Activated CD4-positive, alpha-beta T cell treated with anti-CD3 and anti-CD28 coated beads for 36 hours (primary cell): Measurements from ENCODE around the gene SESN2. TPM values are rescaled to one million over a fixed set of nuclear protein-coding genes. Genes with fewer than 3 reads are reported as not detected.
A peak's percentile ranks its signal among the peaks of the same experiment; 100 is the strongest.

Experiments
- ATAC-seq: fragments of 200-7000 bp; cut with Tn5 transposase; one replicate; pipeline ENCODE4 v1.10.0; 2021; ENCODE audit warnings: mild to moderate bottlenecking, moderate library complexity
- CTCF ChIA-PET: fragments of 350-600 bp; sonication (Branson Sonifier 250); formaldehyde crosslinking; loops from one replicate; lab custom pipeline; 2021; ENCODE audit warnings: antibody characterized with exemption; lab: Charles Lee
- POLR2A ChIA-PET: fragments of 350-600 bp; sonication (Branson Sonifier 250); formaldehyde crosslinking; loops from one replicate; lab custom pipeline; 2021; ENCODE audit warnings: antibody characterized with exemption, inconsistent platforms; lab: Charles Lee
- DNase-seq: peaks from one replicate; pipeline ENCODE4 v3.0.0-alpha.2; 2020
- H3K27ac Mint-ChIP-seq: one replicate; pipeline ENCODE4 v1.8.0; 2021; ENCODE audit warnings: mixed read lengths
- H3K27me3 Mint-ChIP-seq: one replicate; pipeline ENCODE4 v1.8.0; 2021; ENCODE audit warnings: mixed read lengths
- H3K36me3 Mint-ChIP-seq: one replicate; pipeline ENCODE4 v1.8.0; 2021; ENCODE audit warnings: low read depth, mixed read lengths
- H3K4me1 Mint-ChIP-seq: one replicate; pipeline ENCODE4 v1.8.0; 2021; ENCODE audit warnings: mixed read lengths
- H3K4me3 Mint-ChIP-seq: one replicate; pipeline ENCODE4 v1.8.0; 2021; ENCODE audit warnings: mild to moderate bottlenecking, moderate library complexity, mixed read lengths
- H3K9me3 Mint-ChIP-seq: one replicate; pipeline ENCODE4 v1.8.0; 2021; ENCODE audit warnings: low read depth, mixed read lengths
- intact Hi-C, 2 experiments: fragments of 100-400 bp; cut with DNase I in 1 of 2; cut with micrococcal nuclease in 1 of 2; formaldehyde crosslinking; loops; one replicate each; pipeline versions ENCODE4 v1.14.2 to v1.15.1; 2022 to 2024; cut with DNase I, micrococcal nuclease
- total RNA-seq, 2 experiments: library from RNA; stranded (reverse); gene quantifications; one replicate each; pipeline ENCODE4 v1.2.3, GENCODE V29; 2021

Gene SESN2
- total RNA-seq, 2 experiments from 2014 or later, result 32.9 to 33.3 TPM

DNA sequence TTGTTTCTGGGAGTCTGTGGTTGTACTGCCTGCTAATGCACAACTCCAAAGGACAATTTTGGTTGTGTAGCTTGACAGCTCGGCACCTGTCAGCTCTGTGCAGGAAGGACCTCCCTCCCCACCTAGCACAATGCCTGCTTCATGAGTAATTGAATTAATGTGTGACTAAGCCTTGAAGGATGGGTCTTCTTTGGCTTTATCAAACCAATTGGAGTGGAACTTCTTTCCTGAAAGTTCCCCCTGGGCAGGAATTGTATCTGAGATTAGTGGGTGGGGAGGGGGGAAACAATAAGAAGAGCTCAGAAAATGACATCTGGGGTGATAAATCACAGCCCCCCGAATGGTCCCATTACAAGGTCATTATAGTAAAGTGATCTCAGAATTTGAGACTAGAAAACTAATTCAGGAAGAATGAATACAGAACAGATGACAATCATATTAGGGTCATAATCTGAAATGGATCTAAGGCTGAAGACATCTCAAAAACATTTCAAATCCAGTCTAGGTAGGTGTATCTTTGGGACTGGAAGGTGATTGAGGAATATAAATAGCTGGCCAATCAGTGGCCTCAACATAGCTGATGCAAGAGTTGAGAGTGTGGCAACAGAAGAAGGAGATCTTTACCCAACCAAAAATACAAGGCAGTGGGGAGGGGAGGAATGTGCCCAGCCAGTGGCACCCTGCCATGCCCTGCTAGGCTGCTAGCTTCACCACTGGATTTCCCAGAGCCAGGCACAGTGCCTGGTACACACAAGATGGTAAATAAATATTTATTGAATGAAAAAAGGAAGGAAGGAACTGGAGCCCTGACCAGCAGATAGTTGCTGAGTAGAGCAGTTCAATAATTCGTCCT, 10.1 kb upstream of the SESN2 start:
- H3K4me1 Mint-ChIP-seq, result peaks cover 47% of the 10 kb centered on the region
- CTCF ChIA-PET, result interaction anchor here (0.6 to 3.1 kb wide), 40 partner anchors 10 to 357 kb away, joined by 3 to 77 read pairs (median 4); partner anchors contain the start of genes ATP5IF1, EYA3, MED18 and SESN2
- ATAC-seq, result peak; percentile 36

DNA sequence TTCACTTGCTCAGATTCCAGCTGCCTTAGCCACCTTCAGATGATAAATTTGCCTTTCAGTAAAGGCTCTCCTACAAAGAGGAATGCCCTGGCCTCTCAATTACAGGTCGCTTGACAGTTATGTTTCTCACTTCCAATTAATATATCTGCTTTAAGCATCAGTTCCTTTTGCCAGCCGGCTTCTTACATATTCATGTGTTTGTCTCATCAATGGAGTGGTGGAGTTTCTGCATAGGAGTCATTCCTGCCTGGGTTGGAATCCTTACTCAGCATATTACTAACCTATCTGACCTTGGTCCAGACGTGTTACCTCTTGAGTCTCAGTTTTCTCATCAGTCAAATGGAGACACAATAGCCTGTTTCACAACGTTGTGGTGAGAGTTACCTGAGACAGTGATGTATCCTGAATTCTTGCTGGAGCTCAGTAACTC, 9.4 kb upstream of the SESN2 start:
- CTCF ChIA-PET, result interaction anchor here (1.2 to 3.1 kb wide), 9 partner anchors 9 to 161 kb away, joined by 3 to 77 read pairs (median 7); partner anchors contain the start of genes EYA3 and SESN2
- POLR2A ChIA-PET, result interaction anchor here (0.6 to 3.1 kb wide), 6 partner anchors 8 to 159 kb away, joined by 5 to 23 read pairs (median 9); partner anchors contain the start of genes ATP5IF1, MED18 and SESN2
- Mint-ChIP-seq H3K4me3 (no peak overlapping the region), H3K36me3 (no peaks in the 10 kb centered on the region), H3K27ac (peak overlapping the region; percentile 83), H3K9me3 (no peaks in the 10 kb centered on the region), H3K4me1 (peaks cover 41% of the 10 kb centered on the region), H3K27me3 (no peaks in the 10 kb centered on the region)
- no peak for ATAC-seq
- intact Hi-C loops, result loop anchor here (1.0 to 5.0 kb wide), 7 partner anchors 302 to 1018 kb away; partner anchors contain the start of genes RNU11 (in 2 of the 2), SRSF4 (in 1 of the 2), TRNAU1AP (in 1 of the 2) and WDTC1 (in 1 of the 2)
- DNase-seq, result no peak

More for the DNA sequence above, 10.1 kb upstream of the SESN2 start:
- intact Hi-C loops, result loop anchor here (1.0 to 5.0 kb wide), 7 partner anchors 303 to 1017 kb away; partner anchors contain the start of genes RNU11 (in 2 of the 2), SRSF4 (in 1 of the 2), TRNAU1AP (in 1 of the 2) and WDTC1 (in 1 of the 2)
- Mint-ChIP-seq H3K27ac (peak overlapping the region; percentile 83), H3K9me3 (no peaks in the 10 kb centered on the region), H3K36me3 (no peaks in the 10 kb centered on the region), H3K4me3 (peak overlapping the region; percentile 82), H3K27me3 (no peaks in the 10 kb centered on the region)
- POLR2A ChIA-PET, result interaction anchor here (0.6 to 3.1 kb wide), 9 partner anchors 9 to 257 kb away, joined by 3 to 23 read pairs (median 6); partner anchors contain the start of genes ATP5IF1, MED18, RCC1 and SESN2
- peak; percentile 67 for DNase-seq

DNA sequence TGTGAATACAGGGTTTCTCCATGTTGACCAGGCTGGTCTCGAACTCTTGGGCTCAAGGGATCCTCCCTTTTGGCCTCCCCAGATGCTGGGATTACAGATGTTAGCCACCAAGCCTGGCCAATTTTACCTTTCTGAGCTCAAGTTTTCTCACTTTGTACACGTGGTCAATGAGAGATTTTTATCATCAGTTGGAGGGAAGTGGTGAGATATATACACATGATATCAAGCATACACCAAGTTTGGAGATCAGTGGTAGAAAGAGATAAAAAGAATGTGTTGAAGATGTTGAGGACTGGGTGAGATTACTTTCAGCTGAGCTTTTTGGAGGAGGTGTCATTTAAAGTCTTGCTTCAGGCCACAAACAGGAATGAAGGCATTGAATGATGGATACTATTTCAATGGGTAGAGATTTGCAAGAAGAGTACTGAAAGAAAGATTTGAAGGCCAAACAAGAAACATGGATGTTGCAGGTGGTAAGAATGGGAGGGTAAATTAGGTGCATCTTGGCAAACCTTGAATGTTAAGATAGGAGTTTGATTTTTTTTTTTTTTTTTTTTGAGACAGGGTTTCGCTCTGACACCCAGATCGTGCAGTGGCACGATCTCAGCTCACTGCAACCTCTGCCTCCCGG, 3.0 kb upstream of the SESN2 start:
- ChIA-PET POLR2A (interaction anchor here (0.7 to 1.5 kb wide), 3 partner anchors 20 to 392 kb away, joined by 3 to 5 read pairs (median 4); partner anchors contain the start of genes ATP5IF1 and RNU11), CTCF (interaction anchor here (0.6 to 6.9 kb wide), 5 partner anchors 8 to 343 kb away, joined by 3 to 77 read pairs (median 3); partner anchors contain the start of gene MED18)
- Mint-ChIP-seq H3K36me3 (peaks cover 6% of the 10 kb centered on the region), H3K27me3 (no peaks in the 10 kb centered on the region), H3K4me1 (peaks cover 36% of the 10 kb centered on the region), H3K4me3 (no peak overlapping the region), H3K9me3 (no peaks in the 10 kb centered on the region), H3K27ac (peak overlapping the region; percentile 71)
- intact Hi-C loops, result no loop called here
- DNase-seq (no peak), ATAC-seq (no peak)

DNA sequence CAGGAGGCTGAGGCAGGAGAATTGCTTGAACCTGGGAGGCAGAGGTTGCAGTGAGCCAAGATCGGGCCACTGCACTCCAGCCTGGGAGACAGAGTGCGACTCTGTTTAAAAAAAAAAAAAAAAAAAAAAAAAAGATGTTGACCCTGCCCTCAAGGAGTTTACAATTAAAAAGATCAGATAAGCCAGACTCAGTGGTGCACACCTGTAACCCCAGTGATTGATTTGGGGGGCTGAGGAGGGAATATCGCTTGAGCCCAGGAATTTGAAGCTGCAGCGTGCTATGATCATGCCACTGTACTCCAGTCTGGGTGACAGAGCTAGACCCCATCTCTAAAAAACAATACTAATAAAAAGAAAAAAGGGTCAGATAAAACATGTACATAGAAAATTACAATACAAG, 1.6 kb upstream of the SESN2 start:
- CTCF ChIA-PET, result interaction anchor here (0.8 to 6.9 kb wide), 4 partner anchors 9 to 70 kb away, joined by 4 to 77 read pairs (median 4); no protein-coding TSS in a partner anchor
- peak overlapping the region; percentile 99 for H3K27ac Mint-ChIP-seq
- intact Hi-C loops, result loop anchor here in 1 of 2 experiments (2.0 kb wide), 1 partner anchor 71 kb away; the partner anchor contains the start of gene MED18
- peaks cover 38% of the 10 kb centered on the region for H3K4me1 Mint-ChIP-seq
- H3K4me3 Mint-ChIP-seq, result no peak overlapping the region
- POLR2A ChIA-PET, result interaction anchor here (0.9 to 1.6 kb wide), 4 partner anchors 9 to 253 kb away, joined by 3 to 9 read pairs (median 4); partner anchors contain the start of genes ATP5IF1 and MED18
- ATAC-seq (no peak), DNase-seq (no peak)
- H3K9me3 Mint-ChIP-seq, result no peaks in the 10 kb centered on the region
- no peaks in the 10 kb centered on the region for H3K27me3 Mint-ChIP-seq
- H3K36me3 Mint-ChIP-seq, result peaks cover 8% of the 10 kb centered on the region

DNA sequence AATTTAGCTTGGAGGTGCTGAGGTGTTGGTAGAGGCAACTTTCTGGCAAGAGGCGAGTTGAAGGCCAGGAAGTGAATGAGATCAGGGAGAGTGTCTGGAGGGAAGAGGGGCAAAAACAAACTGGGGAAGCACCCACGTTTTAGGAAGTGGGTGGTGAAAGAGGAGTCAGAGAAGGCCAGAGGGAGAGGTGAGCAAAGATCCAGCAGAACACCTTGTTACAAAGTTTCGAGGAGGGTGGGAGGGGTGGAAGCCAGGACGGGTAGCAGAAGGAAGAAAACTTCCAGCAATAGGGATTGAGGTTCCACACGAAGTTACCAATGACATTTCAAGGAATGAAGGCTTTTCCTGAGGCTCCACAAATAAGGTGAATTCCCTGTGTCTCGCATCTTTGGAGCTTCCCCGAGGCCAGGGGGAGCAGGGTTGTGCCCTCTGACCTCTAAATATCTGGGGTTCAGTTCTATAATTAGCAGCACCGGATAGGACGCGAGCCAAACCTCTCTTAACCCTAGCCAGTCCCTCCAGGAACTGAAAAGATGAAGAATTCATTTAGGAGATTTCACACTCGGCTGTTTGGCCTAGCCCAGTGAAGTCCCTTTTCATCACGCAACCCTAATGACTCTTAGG, 578 bp upstream of the SESN2 start:
- Mint-ChIP-seq H3K27me3 (no peaks in the 10 kb centered on the region), H3K9me3 (no peaks in the 10 kb centered on the region), H3K4me1 (peaks cover 42% of the 10 kb centered on the region), H3K27ac (peak overlapping the region; percentile 99), H3K36me3 (peaks cover 10% of the 10 kb centered on the region), H3K4me3 (peak overlapping the region; percentile 81)
- ChIA-PET CTCF (interaction anchor here (0.6 to 6.9 kb wide), 7 partner anchors 10 to 320 kb away, joined by 3 to 77 read pairs (median 4); no protein-coding TSS in a partner anchor), POLR2A (interaction anchor here (0.6 to 3.1 kb wide), 7 partner anchors 10 to 588 kb away, joined by 3 to 23 read pairs (median 4); partner anchors contain the start of genes ATP5IF1, MED18 and PHACTR4)
- intact Hi-C loops, result loop anchor here (1.0 to 2.0 kb wide), 14 partner anchors 10 to 410 kb away; partner anchors contain the start of genes ATP5IF1 (in 1 of the 2), EYA3 (in 1 of the 2), GMEB1 (in 1 of the 2) and MED18 (in 1 of the 2)
- DNase-seq, result peak; percentile 42
- ATAC-seq, result peak; percentile 13

DNA sequence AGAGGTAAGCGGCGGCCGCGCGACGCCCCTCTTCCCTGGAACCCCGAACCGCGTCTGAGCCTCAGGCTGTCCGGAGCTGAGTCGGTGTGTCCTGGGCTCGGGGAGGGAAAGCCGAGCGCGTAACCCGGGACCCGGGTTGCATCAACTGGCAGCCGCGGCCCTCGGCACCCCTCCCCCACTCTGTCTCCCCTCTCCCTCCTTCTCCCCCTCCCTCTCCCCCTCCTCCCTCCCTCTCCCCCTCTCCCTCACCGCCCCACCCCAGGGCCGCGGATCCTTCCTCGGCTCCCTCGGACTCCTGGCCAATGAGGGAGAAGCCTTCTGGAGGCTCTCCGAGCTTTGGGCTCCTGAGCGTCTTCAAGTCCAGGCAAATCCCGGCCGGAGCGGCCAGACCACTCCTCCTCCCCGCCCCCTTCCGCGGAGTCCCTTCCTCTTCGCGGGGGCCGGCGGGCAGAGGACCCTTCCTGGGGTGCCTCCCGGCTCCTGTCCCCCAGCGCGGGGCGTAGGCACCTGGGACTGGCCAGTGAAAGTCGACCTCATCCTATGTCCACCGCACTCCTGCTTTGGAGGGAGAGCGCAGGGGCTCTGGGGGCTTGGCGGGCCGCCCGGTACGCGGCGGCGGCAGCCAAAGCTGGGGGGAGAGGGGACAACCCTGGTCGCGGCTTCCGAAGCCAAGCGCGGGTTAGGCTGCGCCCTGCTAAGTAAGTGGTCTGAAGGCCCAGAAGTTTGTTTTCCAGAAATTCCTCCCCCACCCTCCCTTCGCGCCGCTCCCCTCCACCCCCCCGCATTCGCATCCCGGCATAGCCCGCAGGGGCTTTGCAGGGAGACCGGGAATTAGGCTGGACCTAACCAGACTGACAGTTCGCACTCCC, 850 bp downstream of the SESN2 start:
- Mint-ChIP-seq H3K27me3 (no peaks in the 10 kb centered on the region), H3K27ac (peak overlapping the region; percentile 67), H3K36me3 (peaks cover 10% of the 10 kb centered on the region), H3K4me1 (peaks cover 41% of the 10 kb centered on the region), H3K4me3 (peak overlapping the region; percentile 81), H3K9me3 (no peaks in the 10 kb centered on the region)
- DNase-seq (peak; percentile 66), ATAC-seq (no peak)
- CTCF ChIA-PET, result interaction anchor here (0.5 to 6.9 kb wide), 4 partner anchors 12 to 193 kb away, joined by 3 to 77 read pairs (median 4); no protein-coding TSS in a partner anchor
- POLR2A ChIA-PET, result interaction anchor here (0.6 to 3.1 kb wide), 7 partner anchors 11 to 322 kb away, joined by 3 to 23 read pairs (median 3); partner anchors contain the start of genes MED18 and PHACTR4
- intact Hi-C loops, result loop anchor here (1.0 to 2.0 kb wide), 14 partner anchors 12 to 408 kb away; partner anchors contain the start of genes ATP5IF1 (in 1 of the 2), EYA3 (in 1 of the 2), GMEB1 (in 1 of the 2) and MED18 (in 1 of the 2)

DNA sequence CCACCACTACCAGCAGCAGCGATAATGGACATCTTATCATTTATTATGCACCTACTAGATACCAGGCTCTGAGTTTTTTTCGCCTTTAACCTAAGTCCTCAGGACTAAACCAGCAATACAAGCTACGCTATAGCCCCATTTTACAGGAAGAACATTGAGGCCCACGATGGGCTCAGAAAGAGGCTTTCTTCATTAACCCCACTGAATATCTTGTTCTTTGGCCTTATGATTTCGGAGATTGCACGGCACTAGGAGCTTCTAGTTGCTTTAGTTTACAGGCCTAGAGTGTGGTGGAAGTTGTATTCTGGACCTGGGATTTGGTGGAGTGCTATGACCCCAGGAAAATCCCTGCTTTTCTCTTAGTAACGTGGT, 1.5 kb downstream of the SESN2 start:
- peaks cover 39% of the 10 kb centered on the region for H3K4me1 Mint-ChIP-seq
- peak overlapping the region; percentile 67 for H3K27ac Mint-ChIP-seq
- DNase-seq (no peak), ATAC-seq (no peak)
- H3K36me3 Mint-ChIP-seq, result peaks cover 10% of the 10 kb centered on the region
- POLR2A ChIA-PET, result interaction anchor here (0.5 to 3.1 kb wide), 5 partner anchors 10 to 389 kb away, joined by 3 to 23 read pairs (median 5); partner anchors contain the start of gene MED18
- intact Hi-C loops, result no loop called here
- no peaks in the 10 kb centered on the region for H3K27me3 Mint-ChIP-seq
- CTCF ChIA-PET, result interaction anchor here (0.5 to 6.9 kb wide), 3 partner anchors 12 to 175 kb away, joined by 3 to 77 read pairs (median 3); no protein-coding TSS in a partner anchor
- peak overlapping the region; percentile 81 for H3K4me3 Mint-ChIP-seq
- no peaks in the 10 kb centered on the region for H3K9me3 Mint-ChIP-seq

DNA sequence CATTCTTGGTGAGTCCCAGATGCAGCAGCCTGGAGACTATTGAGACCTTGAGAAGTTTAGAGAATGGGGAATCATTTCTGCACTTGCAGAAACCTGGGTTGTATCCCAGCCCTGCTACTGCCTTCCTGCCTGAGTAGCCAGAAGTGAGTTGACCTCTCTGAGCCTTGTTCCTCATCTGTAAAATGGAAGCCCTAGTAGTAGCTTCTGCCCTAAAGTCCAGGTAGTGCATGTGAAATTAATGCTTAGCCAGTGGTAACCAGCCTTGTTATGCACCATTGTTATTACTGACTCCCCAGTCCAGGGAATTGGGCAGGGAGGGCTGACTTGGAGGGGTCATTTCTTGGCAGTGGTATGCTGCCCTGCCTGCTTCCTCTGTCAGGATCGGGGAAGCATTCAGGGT, 5.6 kb downstream of the SESN2 start:
- Mint-ChIP-seq H3K9me3 (no peaks in the 10 kb centered on the region), H3K27me3 (no peaks in the 10 kb centered on the region), H3K4me3 (no peak overlapping the region), H3K36me3 (peaks cover 10% of the 10 kb centered on the region), H3K4me1 (peaks cover 14% of the 10 kb centered on the region), H3K27ac (no peak overlapping the region)
- CTCF ChIA-PET, result interaction anchor here (0.7 to 4.4 kb wide), 3 partner anchors 13 to 33 kb away, joined by 3 to 21 read pairs (median 3); no protein-coding TSS in a partner anchor
- DNase-seq (no peak), ATAC-seq (no peak)
- intact Hi-C loops, result no loop called here
- POLR2A ChIA-PET, result interaction anchor here (0.7 kb wide), 1 partner anchor 75 kb away, joined by 7 read pairs; no protein-coding TSS in a partner anchor

DNA sequence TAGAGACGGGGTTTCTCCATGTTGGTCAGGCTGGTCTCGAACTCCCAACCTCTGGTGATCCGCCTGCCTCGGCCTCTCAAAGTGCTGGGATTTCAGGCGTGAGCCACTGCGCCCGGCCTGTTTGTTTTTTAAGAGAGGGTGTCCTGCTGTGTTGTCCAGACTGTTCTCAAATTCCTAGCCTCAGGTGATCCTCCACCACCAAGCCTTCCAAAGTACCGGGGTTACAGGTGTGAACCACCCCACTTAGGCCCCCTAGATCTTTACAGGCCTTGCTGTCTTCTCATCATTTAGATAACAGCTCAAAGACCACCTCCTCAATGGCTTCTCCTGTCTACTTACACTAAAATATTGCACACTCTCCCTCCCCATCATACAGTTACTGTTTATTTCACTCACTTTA, 6.3 kb downstream of the SESN2 start:
- Mint-ChIP-seq H3K9me3 (no peaks in the 10 kb centered on the region), H3K27me3 (no peaks in the 10 kb centered on the region), H3K4me1 (peaks cover 14% of the 10 kb centered on the region), H3K36me3 (peaks cover 13% of the 10 kb centered on the region), H3K27ac (no peak overlapping the region), H3K4me3 (no peak overlapping the region)
- DNase-seq (no peak), ATAC-seq (no peak)
- intact Hi-C loops, result no loop called here
- ChIA-PET POLR2A (interaction anchor here (1.4 kb wide), 1 partner anchor 17 kb away, joined by 4 read pairs; no protein-coding TSS in a partner anchor), CTCF (interaction anchor here (0.7 to 4.4 kb wide), 3 partner anchors 12 to 159 kb away, joined by 3 to 21 read pairs (median 3); no protein-coding TSS in a partner anchor)
